HFFc6 (cell line): Measurements from ENCODE around the gene TCTN2. TPM values are rescaled to one million over a fixed set of nuclear protein-coding genes. Genes with fewer than 3 reads are reported as not detected.

Experiments
- DNase-seq: peaks from one replicate; pipeline ENCODE4 v3.0.0-alpha.2; 2018
- H3K27ac Mint-ChIP-seq: 2 replicates; pipeline ENCODE4 v1.8.0; 2020; ENCODE audit warnings: mild to moderate bottlenecking, mixed read lengths
- H3K27me3 Mint-ChIP-seq: 2 replicates; pipeline ENCODE4 v1.8.0; 2021; ENCODE audit warnings: mild to moderate bottlenecking, moderate library complexity, mixed read lengths; ENCODE audit not compliant: insufficient read depth
- H3K36me3 Mint-ChIP-seq: 2 replicates; pipeline ENCODE4 v1.8.0; 2021; ENCODE audit warnings: low read depth, mixed read lengths
- H3K4me1 Mint-ChIP-seq: 2 replicates; pipeline ENCODE4 v1.8.0; 2020; ENCODE audit warnings: low read depth, mixed read lengths
- H3K4me3 Mint-ChIP-seq: 2 replicates; pipeline ENCODE4 v1.8.0; 2020; ENCODE audit warnings: mild to moderate bottlenecking, moderate library complexity, mixed read lengths
- H3K9me3 Mint-ChIP-seq: 2 replicates; pipeline ENCODE4 v1.8.0; 2020; ENCODE audit warnings: mild to moderate bottlenecking, mixed read lengths
- total RNA-seq, 6 experiments: library from RNA; stranded (reverse); fragmentation: NEBNext Ultra II Directional; extraction: Animal tissue kit (Norgen Biotek cat#: 25700); gene quantifications; 2 replicates in 1 of 6; 3 replicates in 5 of 6; pipeline ENCODE4 v1.2.3, GENCODE V29; 2021
- TF ChIP-seq, protein P1 (sequence below): fragments of 200-600 bp; sonication (generic); IDR thresholded peaks from 2 replicates; pipeline ENCODE4 v1.5.0; 2021; ENCODE audit warnings: antibody characterized with exemption, mild to moderate bottlenecking

The TCTN2 gene
- total RNA-seq, 6 experiments from 2014 or later: 6.5 to 11.2 (median 9.5) TPM

DNA sequence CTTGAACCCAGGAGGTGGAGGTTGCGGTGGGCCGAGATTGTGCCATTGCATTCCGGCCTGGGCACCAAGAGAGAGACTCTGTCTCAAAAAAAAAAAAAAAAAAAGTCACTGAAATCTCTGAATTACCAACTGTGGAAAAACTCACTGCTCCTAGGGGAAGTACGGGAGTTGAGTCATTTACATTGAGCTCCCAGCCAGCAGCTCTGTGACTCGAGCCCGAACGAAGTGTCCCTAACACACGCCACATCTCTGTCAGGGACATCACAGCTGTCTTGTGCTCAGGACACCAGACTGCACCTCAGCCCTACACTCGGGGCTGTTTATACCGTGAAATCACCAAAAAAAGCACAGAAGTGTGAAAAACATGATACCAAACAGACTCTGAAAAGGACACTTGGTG lies 62.3 kb downstream of the TCTN2 start:
- no peak overlapping the region for H3K4me3 Mint-ChIP-seq
- H3K9me3 Mint-ChIP-seq: no peaks in the 10 kb centered on the region
- no peaks in the 10 kb centered on the region for H3K4me1 Mint-ChIP-seq
- TF ChIP-seq, protein P1, sequence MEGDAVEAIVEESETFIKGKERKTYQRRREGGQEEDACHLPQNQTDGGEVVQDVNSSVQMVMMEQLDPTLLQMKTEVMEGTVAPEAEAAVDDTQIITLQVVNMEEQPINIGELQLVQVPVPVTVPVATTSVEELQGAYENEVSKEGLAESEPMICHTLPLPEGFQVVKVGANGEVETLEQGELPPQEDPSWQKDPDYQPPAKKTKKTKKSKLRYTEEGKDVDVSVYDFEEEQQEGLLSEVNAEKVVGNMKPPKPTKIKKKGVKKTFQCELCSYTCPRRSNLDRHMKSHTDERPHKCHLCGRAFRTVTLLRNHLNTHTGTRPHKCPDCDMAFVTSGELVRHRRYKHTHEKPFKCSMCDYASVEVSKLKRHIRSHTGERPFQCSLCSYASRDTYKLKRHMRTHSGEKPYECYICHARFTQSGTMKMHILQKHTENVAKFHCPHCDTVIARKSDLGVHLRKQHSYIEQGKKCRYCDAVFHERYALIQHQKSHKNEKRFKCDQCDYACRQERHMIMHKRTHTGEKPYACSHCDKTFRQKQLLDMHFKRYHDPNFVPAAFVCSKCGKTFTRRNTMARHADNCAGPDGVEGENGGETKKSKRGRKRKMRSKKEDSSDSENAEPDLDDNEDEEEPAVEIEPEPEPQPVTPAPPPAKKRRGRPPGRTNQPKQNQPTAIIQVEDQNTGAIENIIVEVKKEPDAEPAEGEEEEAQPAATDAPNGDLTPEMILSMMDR: no peak
- peaks cover 25% of the 10 kb centered on the region for H3K36me3 Mint-ChIP-seq
- no peak for DNase-seq
- H3K27me3 Mint-ChIP-seq: no peaks in the 10 kb centered on the region; the same call in 1 of the 2 replicates
- no peak overlapping the region for H3K27ac Mint-ChIP-seq

GRCh38 chr12:123734268-123734667 lies 63.4 kb downstream of the TCTN2 start:
- H3K4me3 Mint-ChIP-seq: no peak overlapping the region
- DNase-seq: no peak
- TF ChIP-seq, protein P1: no peak
- H3K27me3 Mint-ChIP-seq: no peaks in the 10 kb centered on the region
- H3K36me3 Mint-ChIP-seq: peaks cover 20% of the 10 kb centered on the region
- no peaks in the 10 kb centered on the region for H3K9me3 Mint-ChIP-seq
- H3K4me1 Mint-ChIP-seq: no peaks in the 10 kb centered on the region
- H3K27ac Mint-ChIP-seq: no peak overlapping the region

GRCh38 chr12:123741937-123742572 lies 71.1 kb downstream of the TCTN2 start:
- Mint-ChIP-seq H3K4me3 (no peak overlapping the region), H3K27me3 (no peaks in the 10 kb centered on the region), H3K27ac (no peak overlapping the region), H3K4me1 (no peaks in the 10 kb centered on the region), H3K36me3 (peaks cover 21% of the 10 kb centered on the region), H3K9me3 (no peaks in the 10 kb centered on the region)
- DNase-seq: no peak
- TF ChIP-seq, protein P1: no peak

DNA sequence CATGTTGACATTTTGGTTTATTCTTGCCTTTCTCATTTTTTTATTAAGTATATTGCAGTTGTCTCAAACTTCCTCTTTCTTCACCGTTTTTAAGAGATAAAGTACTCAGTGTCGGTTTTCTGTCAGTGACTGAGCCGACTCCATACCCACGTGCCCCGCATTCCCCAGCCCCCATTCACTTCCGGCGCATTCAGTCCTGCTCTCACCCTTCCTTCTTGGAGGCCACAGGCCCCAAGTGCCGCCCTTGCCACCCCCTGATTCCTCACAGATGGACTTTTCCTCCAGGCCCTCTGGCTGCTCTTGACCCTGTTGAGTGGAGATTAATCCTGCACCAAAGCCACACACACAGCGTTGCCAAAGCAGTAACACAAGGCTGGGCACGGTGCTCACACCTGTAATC lies 72.1 kb downstream of the TCTN2 start:
- no peak for DNase-seq
- Mint-ChIP-seq H3K27me3 (no peaks in the 10 kb centered on the region), H3K4me3 (no peak overlapping the region), H3K4me1 (no peaks in the 10 kb centered on the region), H3K36me3 (peaks cover 20% of the 10 kb centered on the region), H3K9me3 (no peaks in the 10 kb centered on the region), H3K27ac (no peak overlapping the region)
- TF ChIP-seq, protein P1: no peak

DNA sequence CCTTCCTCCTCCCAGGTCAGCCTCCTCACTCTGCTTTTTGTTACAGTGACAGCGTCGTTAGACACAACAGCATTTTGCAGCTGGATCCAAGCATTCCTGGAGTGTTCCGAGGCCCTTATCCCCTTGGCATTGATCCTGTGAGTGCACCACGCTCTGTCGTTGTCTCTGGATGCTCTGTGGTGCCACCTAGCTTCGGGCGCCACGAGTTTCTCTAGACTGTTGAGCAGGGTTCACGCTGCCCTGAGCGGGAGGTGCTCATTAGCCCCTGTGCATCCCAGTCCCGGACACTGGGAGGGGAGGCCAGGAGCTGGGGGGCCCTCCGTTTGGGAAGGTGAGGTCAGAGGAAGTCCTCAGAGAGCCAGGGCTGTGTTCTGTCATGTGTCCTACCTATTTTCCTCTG lies 73.9 kb downstream of the TCTN2 start:
- H3K9me3 Mint-ChIP-seq: no peaks in the 10 kb centered on the region
- TF ChIP-seq, protein P1: peak; percentile 23; the same call in 1 of the 2 replicates
- no peaks in the 10 kb centered on the region for H3K4me1 Mint-ChIP-seq
- DNase-seq: no peak
- peaks cover 15% of the 10 kb centered on the region for H3K36me3 Mint-ChIP-seq
- no peak overlapping the region for H3K4me3 Mint-ChIP-seq
- no peaks in the 10 kb centered on the region for H3K27me3 Mint-ChIP-seq
- H3K27ac Mint-ChIP-seq: no peak overlapping the region
